Measurements from ENCODE around the gene PRR18. TPM values are rescaled to one million over a fixed set of nuclear protein-coding genes. Genes with fewer than 3 reads are reported as not detected.

The PRR18 gene
- total and polyA plus RNA-seq, 2 of the 13 experiments (the other 11 are each of a cell fraction or from before 2014, with no cell fraction given), result 0.04 TPM

GRCh38 chr6:166342349-166343149, 34.4 kb upstream of the PRR18 start, which contains the start of gene SFT2D1 (continued):
- TF ChIP-seq, protein P1, sequence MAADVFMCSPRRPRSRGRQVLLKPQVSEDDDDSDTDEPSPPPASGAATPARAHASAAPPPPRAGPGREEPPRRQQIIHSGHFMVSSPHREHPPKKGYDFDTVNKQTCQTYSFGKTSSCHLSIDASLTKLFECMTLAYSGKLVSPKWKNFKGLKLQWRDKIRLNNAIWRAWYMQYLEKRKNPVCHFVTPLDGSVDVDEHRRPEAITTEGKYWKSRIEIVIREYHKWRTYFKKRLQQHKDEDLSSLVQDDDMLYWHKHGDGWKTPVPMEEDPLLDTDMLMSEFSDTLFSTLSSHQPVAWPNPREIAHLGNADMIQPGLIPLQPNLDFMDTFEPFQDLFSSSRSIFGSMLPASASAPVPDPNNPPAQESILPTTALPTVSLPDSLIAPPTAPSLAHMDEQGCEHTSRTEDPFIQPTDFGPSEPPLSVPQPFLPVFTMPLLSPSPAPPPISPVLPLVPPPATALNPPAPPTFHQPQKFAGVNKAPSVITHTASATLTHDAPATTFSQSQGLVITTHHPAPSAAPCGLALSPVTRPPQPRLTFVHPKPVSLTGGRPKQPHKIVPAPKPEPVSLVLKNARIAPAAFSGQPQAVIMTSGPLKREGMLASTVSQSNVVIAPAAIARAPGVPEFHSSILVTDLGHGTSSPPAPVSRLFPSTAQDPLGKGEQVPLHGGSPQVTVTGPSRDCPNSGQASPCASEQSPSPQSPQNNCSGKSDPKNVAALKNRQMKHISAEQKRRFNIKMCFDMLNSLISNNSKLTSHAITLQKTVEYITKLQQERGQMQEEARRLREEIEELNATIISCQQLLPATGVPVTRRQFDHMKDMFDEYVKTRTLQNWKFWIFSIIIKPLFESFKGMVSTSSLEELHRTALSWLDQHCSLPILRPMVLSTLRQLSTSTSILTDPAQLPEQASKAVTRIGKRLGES (CRISPR knock-in tag; IDR thresholded peaks at IDR 0.05; ENCODE audit: borderline replicate concordance), result peak; percentile 66; the same call in 1 of the 2 replicates
- TF ChIP-seq EEA1 (CRISPR knock-in tag; IDR thresholded peaks at IDR 0.05; ENCODE audit: borderline replicate concordance), result peak; percentile 93; the same call in 1 of the 2 replicates
- TF ChIP-seq SRSF1 (optimal IDR thresholded peaks at IDR 0.05; ENCODE audit: low read depth, low read length), result peak; percentile 84
- no peak; the same call in 1 of the 2 replicates for TF ChIP-seq ZNF12 (CRISPR knock-in tag; IDR thresholded peaks at IDR 0.05)
- no peak; the same call in 1 of the 2 replicates for TF ChIP-seq CSRNP2 (CRISPR knock-in tag; conservative IDR thresholded peaks at IDR 0.05; ENCODE audit: low read depth)
- TF ChIP-seq ZNF567 (CRISPR knock-in tag; IDR thresholded peaks at IDR 0.05; ENCODE audit: borderline replicate concordance), result peak; percentile 86; the same call in 1 of the 2 replicates
- TF ChIP-seq ARNT (IDR thresholded peaks at IDR 0.05), result no peak
- TF ChIP-seq, protein P2, sequence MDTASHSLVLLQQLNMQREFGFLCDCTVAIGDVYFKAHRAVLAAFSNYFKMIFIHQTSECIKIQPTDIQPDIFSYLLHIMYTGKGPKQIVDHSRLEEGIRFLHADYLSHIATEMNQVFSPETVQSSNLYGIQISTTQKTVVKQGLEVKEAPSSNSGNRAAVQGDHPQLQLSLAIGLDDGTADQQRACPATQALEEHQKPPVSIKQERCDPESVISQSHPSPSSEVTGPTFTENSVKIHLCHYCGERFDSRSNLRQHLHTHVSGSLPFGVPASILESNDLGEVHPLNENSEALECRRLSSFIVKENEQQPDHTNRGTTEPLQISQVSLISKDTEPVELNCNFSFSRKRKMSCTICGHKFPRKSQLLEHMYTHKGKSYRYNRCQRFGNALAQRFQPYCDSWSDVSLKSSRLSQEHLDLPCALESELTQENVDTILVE (CRISPR knock-in tag; IDR thresholded peaks at IDR 0.05), result peak; percentile 93
- TF ChIP-seq ZNF646 (CRISPR knock-in tag; IDR thresholded peaks at IDR 0.05), result peak; percentile 42; the same call in 1 of the 2 replicates
- no peak for TF ChIP-seq SUZ12 (IDR thresholded peaks at IDR 0.05; ENCODE audit: low read depth, low read length)
- peak; percentile 82; the same call in 1 of the 2 replicates for TF ChIP-seq CENPBD1 (CRISPR knock-in tag; IDR thresholded peaks at IDR 0.05; ENCODE audit: borderline replicate concordance, low read depth)
- TF ChIP-seq ZFY (CRISPR knock-in tag; IDR thresholded peaks at IDR 0.05), result peak; percentile 97
- TF ChIP-seq ZNF598 (CRISPR knock-in tag; IDR thresholded peaks at IDR 0.05; ENCODE audit: borderline replicate concordance), result peak; percentile 96; the same call in 1 of the 2 replicates
- no peak; the same call in 1 of the 2 replicates for TF ChIP-seq NR1H2 (CRISPR knock-in tag; IDR thresholded peaks at IDR 0.05; ENCODE audit: borderline replicate concordance, low read depth)
- TF ChIP-seq NFKB2 (CRISPR knock-in tag; IDR thresholded peaks at IDR 0.05; ENCODE audit: borderline replicate concordance), result peak; percentile 97

Data from HepG2 (cell line).